ENCODE data around the gene SKIL. TPM values are rescaled to one million over a fixed set of nuclear protein-coding genes. Genes with fewer than 3 reads are reported as not detected.
"Not testable (repeated sequence)": the region's sequence is repeated elsewhere in the genome, so short reads cannot be mapped to it uniquely, and the experiment has no call there.

SKIL gene
- total RNA-seq, 4 donors from 2014 or later: 15.0 to 26.1 (median 24.8) TPM

DNA sequence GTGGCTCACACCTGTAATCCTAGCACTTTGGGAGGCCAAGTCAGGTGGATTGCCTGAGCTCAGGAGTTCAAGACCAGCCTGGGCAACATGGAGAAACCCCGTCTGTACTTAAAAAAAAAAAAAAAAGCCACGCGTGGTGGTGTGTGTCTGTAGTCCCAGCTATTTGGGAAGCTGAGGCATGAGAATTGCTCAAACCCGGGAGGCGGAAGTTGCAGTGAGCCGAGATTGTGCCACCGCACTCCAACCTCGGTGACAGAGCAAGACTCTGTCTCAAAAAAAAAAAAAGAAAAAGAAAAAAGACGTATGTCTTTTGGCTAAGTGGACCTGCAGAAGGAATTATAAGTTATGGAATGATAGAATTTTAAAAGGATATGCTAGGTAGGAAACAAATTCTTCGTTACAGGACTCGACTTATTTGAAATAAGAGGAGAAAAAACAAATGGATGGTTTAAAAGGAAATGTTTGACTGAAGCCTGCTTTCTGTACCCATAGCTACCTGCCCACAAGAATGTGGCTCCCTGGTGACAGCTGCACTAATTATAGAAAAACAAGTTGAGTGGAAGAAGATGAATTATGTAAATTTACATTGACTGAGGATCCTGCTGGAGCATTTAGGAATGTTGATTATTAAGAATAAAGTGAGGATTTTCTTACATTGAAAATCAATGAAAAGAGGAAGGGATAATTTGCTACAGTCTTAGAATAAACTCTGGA is 36.0 kb upstream of the SKIL start:
- Histone ChIP-seq H3K4me1 (no peaks in the 10 kb centered on the region), H3K27me3 (no peaks in the 10 kb centered on the region), H3K27ac (no peak overlapping the region), H3K4me3 (no peak overlapping the region), H3K36me3 (no peaks in the 10 kb centered on the region), H3K9me3 (no peaks in the 10 kb centered on the region)
- intact Hi-C loops (cut with DNase I): no loop called here
- 76 to 90% methylated on average over 11 of the region's 11 CpGs for WGBS, 2 donors
- TF ChIP-seq, protein P1, sequence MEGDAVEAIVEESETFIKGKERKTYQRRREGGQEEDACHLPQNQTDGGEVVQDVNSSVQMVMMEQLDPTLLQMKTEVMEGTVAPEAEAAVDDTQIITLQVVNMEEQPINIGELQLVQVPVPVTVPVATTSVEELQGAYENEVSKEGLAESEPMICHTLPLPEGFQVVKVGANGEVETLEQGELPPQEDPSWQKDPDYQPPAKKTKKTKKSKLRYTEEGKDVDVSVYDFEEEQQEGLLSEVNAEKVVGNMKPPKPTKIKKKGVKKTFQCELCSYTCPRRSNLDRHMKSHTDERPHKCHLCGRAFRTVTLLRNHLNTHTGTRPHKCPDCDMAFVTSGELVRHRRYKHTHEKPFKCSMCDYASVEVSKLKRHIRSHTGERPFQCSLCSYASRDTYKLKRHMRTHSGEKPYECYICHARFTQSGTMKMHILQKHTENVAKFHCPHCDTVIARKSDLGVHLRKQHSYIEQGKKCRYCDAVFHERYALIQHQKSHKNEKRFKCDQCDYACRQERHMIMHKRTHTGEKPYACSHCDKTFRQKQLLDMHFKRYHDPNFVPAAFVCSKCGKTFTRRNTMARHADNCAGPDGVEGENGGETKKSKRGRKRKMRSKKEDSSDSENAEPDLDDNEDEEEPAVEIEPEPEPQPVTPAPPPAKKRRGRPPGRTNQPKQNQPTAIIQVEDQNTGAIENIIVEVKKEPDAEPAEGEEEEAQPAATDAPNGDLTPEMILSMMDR (IDR thresholded peaks at IDR 0.05): no peak
- DNase-seq: no peak

DNA sequence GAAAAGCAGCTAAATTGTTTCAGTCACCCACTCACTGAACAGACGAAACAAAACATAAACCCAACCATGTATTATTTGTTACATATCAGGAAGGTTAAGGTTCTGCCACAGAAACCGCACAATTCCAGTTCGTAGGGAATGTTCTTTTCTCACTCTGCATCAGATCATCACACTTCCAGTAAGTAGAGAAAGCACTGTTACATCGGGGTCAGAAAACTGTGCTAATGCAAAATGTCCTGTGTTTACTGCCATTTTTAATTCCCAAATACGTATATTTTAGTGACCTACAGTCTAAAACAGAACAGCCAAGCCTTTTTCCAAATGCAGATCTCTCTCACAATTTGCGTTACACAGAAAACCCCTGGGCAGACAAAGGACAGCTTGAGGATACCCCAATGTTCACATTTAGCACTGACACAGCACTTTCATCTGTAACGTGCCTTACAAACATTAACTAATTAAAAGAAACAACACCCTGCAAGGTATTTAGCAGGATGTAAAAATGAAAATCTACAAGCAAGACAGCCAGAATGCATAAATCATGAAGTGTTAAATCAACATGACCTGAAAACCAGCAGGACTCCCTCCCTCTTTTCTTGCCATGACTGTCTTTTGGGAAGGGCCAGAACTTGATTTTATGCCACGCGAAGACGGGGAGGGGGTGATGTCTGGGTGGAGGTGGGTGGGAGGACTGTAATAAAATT is 34.8 kb upstream of the SKIL start:
- H3K27ac ChIP-seq: no peak overlapping the region
- H3K4me1 ChIP-seq: no peaks in the 10 kb centered on the region
- H3K4me3 ChIP-seq: no peak overlapping the region
- 68 to 76% methylated on average over 10 of the region's 10 CpGs for WGBS, 2 donors
- no peaks in the 10 kb centered on the region for H3K36me3 ChIP-seq
- TF ChIP-seq, protein P1 (IDR thresholded peaks at IDR 0.05): no peak
- TF ChIP-seq POLR2A (IDR thresholded peaks at IDR 0.05): no peak
- H3K9me3 ChIP-seq: no peaks in the 10 kb centered on the region
- intact Hi-C loops (cut with DNase I): no loop called here
- H3K27me3 ChIP-seq: no peaks in the 10 kb centered on the region
- no peak for DNase-seq

DNA sequence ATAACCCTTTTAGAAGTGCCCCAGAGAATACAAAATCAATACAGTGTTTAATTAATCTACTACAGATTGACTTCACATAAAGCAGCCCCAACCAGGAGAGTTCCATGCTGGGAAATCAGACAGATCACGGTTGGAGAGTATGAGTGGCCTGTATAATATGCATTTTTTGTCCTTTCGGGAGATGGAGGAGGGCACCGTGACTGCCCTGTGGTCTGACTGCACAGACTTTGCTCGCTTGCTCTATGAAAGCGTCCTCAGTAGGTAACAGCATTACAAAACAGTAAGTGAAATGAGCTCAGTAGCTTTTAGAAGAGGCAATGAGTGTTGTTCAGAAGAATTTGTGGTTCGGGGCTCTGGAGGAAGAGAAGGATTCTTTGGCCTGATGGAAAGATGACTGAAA is 34.2 kb upstream of the SKIL start:
- TF ChIP-seq, protein P1 (IDR thresholded peaks at IDR 0.05): no peak
- no peak for TF ChIP-seq POLR2A (IDR thresholded peaks at IDR 0.05)
- H3K4me3 ChIP-seq: no peak overlapping the region
- 85 to 91% methylated on average over 6 of the region's 6 CpGs for WGBS, 2 donors
- no peaks in the 10 kb centered on the region for H3K27me3 ChIP-seq
- no peak overlapping the region for H3K27ac ChIP-seq
- no peaks in the 10 kb centered on the region for H3K9me3 ChIP-seq
- no peak for DNase-seq
- H3K36me3 ChIP-seq: no peaks in the 10 kb centered on the region
- H3K4me1 ChIP-seq: no peaks in the 10 kb centered on the region
- intact Hi-C loops (cut with DNase I): no loop called here

DNA sequence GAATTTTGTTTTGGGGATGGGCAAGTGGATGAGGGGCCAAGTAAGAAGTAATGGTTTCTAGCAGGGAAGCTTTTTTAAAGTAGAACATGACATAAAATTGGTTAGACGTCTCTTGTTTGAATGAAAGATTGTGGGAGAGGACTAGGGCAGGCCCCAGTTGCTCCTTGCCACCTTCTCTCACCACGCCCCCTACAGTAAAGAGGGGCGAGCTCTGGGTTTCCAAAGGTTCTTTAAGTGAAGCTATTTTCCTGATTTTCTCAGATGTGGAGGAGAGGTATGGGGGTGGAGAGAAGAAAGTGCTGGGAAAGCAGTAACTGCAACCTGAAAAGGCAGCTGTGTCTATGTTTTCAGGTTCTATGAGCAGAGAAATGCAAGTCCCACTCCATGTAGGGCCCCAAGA is 32.6 kb upstream of the SKIL start:
- no peaks in the 10 kb centered on the region for H3K4me1 ChIP-seq
- intact Hi-C loops (cut with DNase I): no loop called here
- TF ChIP-seq POLR2A (IDR thresholded peaks at IDR 0.05): no peak
- TF ChIP-seq, protein P1 (IDR thresholded peaks at IDR 0.05): no peak
- no peak overlapping the region for H3K27ac ChIP-seq
- no peaks in the 10 kb centered on the region for H3K27me3 ChIP-seq
- WGBS, 2 donors: 54 to 70% methylated on average over 2 to 3 of the region's 3 CpGs
- no peak for DNase-seq
- H3K9me3 ChIP-seq: no peaks in the 10 kb centered on the region
- no peak overlapping the region for H3K4me3 ChIP-seq
- H3K36me3 ChIP-seq: no peaks in the 10 kb centered on the region

DNA sequence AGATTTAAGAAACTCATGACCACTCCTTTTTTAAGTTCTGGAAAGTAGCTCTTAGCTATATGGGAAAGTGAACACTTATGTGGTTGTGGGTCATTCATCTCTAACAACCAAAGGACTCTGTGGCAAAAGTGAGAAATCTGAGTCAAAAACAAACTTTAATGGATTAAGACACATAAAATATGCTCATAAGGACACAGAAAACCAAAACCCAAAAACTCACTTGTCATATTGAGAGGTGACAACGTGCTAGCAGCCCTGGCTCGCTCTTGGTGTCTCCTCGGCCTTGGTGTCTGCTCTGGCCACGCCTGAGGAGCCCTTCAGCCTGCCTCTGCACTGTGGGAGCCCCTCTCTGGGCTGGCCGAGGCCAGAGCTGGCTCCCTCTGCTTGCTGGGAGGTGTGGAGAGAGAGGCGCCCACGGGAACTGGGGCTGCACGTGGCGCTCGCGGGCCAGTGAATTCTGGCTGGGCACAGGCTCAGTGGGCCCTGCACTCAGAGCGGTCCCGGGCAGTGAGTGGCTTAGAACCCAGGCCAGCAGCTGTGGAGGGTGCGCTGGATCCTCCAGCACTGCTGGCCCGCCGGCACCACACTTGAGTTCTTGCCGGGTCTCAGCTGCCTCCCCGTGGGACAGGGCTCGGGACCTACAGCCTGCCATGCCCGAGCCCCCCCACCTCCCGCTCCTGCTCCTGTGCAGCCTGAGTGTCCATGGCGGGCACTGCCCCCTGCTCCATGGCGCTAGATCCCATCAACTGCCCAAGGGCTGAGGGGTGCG is 30.3 kb upstream of the SKIL start:
- DNase-seq: no peak
- no peaks in the 10 kb centered on the region for H3K36me3 ChIP-seq
- no peak overlapping the region for H3K27ac ChIP-seq
- intact Hi-C loops (cut with DNase I): no loop called here
- no peaks in the 10 kb centered on the region for H3K9me3 ChIP-seq
- no peaks in the 10 kb centered on the region for H3K27me3 ChIP-seq
- WGBS, 2 donors: 80 to 90% methylated on average over 1 to 11 of the region's 24 CpGs
- H3K4me1 ChIP-seq: peaks cover 0 to 3% (median 0%) of the 10 kb centered on the region in 3 donors
- TF ChIP-seq, protein P1 (IDR thresholded peaks at IDR 0.05): no peak
- no peak for TF ChIP-seq POLR2A (IDR thresholded peaks at IDR 0.05)
- H3K4me3 ChIP-seq: no peak overlapping the region

DNA sequence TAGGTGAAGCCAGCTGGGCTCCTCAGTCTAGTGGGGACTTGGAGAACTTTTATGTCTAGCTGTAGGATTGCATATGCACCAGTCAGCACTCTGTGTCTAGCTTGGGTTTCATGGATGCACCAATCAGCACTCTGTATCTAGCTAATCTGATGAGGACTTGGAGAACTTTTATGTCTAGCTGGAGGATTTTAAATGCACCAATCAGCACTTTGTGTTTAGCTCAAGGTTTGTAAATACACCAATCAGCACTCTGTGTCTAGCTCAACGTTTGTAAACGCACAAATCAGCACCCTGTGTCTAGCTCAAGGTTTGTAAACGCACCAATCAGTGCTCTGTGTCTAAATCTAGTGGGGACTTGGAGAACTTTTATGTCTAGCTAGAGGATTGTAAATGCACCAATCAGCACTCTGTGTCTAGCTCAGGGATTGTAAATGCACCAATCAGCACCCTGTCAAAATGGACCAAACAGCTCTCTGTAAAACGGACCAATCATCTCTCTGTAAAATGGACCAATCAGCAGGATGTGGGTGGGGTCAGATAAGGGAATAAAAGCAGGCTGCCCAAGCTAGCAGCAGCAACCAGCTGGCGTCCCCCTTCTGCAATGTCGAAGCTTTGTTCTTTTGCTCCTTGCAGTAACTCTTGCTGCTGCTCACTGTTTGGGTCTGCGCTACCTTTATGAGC is 29.5 kb upstream of the SKIL start:
- H3K27ac ChIP-seq; H3K27me3 ChIP-seq; H3K4me3 ChIP-seq; H3K4me1 ChIP-seq; intact Hi-C loops (cut with DNase I); H3K36me3 ChIP-seq; DNase-seq; H3K9me3 ChIP-seq: not testable (repeated sequence)
- WGBS, 2 donors: 83 to 85% methylated on average over 4 to 6 of the region's 7 CpGs
